CD4-positive, alpha-beta T cell (primary cell): ENCODE data around the gene GRIN1. TPM values are rescaled to one million over a fixed set of nuclear protein-coding genes. Genes with fewer than 3 reads are reported as not detected.

Experiments
- ATAC-seq: fragments of 200-7000 bp; cut with Tn5 transposase; one replicate; pipeline ENCODE4 v1.10.0; 2022; ENCODE audit warnings: mild to moderate bottlenecking; ENCODE audit not compliant: poor library complexity
- CTCF ChIA-PET: fragments of 350-600 bp; sonication (Branson Sonifier 250); formaldehyde crosslinking; loops from one replicate; lab custom pipeline; 2021; ENCODE audit warnings: antibody characterized with exemption, inconsistent platforms; lab: Charles Lee
- POLR2A ChIA-PET: fragments of 350-600 bp; sonication (Branson Sonifier 250); formaldehyde crosslinking; loops from one replicate; lab custom pipeline; 2021; ENCODE audit warnings: antibody characterized with exemption, inconsistent platforms; lab: Charles Lee
- DNase-seq, 14 experiments: peaks; one replicate each; pipeline ENCODE4 v3.0.0-alpha.2; 2013 to 2020; ENCODE audit warnings: mixed read lengths in 2 of 14
- H3K27ac ChIP-seq, 2 donors: one replicate each; pipeline versions ENCODE4 v1.5.1 to v1.7.0; 2013; ENCODE audit warnings: low read length in 2 of 2, low read depth in 1 of 2, mild to moderate bottlenecking in 1 of 2
- H3K27me3 ChIP-seq, 2 experiments: 1 replicate in 1 of 2; 2 replicates in 1 of 2; pipeline versions ENCODE4 v1.6.1 to v1.7.0; 2013; ENCODE audit warnings: low read length in 2 of 2, control low read depth in 1 of 2, mild to moderate bottlenecking in 1 of 2, moderate library complexity in 1 of 2; ENCODE audit not compliant: insufficient read depth in 2 of 2, control insufficient read depth in 1 of 2
- H3K36me3 ChIP-seq: one replicate; pipeline ENCODE4 v1.6.1; 2013; ENCODE audit warnings: low read length, control low read depth; ENCODE audit not compliant: insufficient read depth
- H3K4me1 ChIP-seq: one replicate; pipeline ENCODE4 v1.6.1; 2013; ENCODE audit warnings: low read length, control low read depth; ENCODE audit not compliant: insufficient read depth
- H3K4me3 ChIP-seq: one replicate; pipeline ENCODE4 v1.5.1; 2013; ENCODE audit warnings: mild to moderate bottlenecking, low read length, moderate library complexity
- H3K9me3 ChIP-seq, 2 experiments: 1 replicate in 1 of 2; 2 replicates in 1 of 2; pipeline versions ENCODE4 v1.6.1 to v1.7.0; 2013; ENCODE audit warnings: low read length in 2 of 2, mild to moderate bottlenecking in 2 of 2, control low read depth in 1 of 2, moderate library complexity in 1 of 2; ENCODE audit not compliant: control insufficient read depth in 1 of 2, insufficient read depth in 1 of 2
- H3K27ac Mint-ChIP-seq: one replicate; pipeline ENCODE4 v1.8.0; 2020; ENCODE audit warnings: mixed read lengths
- H3K27me3 Mint-ChIP-seq: one replicate; pipeline ENCODE4 v1.8.0; 2021; ENCODE audit warnings: mixed read lengths
- H3K36me3 Mint-ChIP-seq: one replicate; pipeline ENCODE4 v1.8.0; 2021; ENCODE audit warnings: low read depth, mixed read lengths
- H3K4me1 Mint-ChIP-seq: one replicate; pipeline ENCODE4 v1.8.0; 2021; ENCODE audit warnings: low read depth, mixed read lengths
- H3K4me3 Mint-ChIP-seq: one replicate; pipeline ENCODE4 v1.8.0; 2020; ENCODE audit warnings: mild to moderate bottlenecking, mixed read lengths
- H3K9me3 Mint-ChIP-seq: one replicate; pipeline ENCODE4 v1.8.0; 2020; ENCODE audit warnings: mixed read lengths
- intact Hi-C, 2 experiments: fragments of 100-400 bp; cut with DNase I in 1 of 2; cut with micrococcal nuclease in 1 of 2; formaldehyde crosslinking; loops; one replicate each; pipeline versions ENCODE4 v1.15.1 to v1.9.0; 2023 to 2025; cut with DNase I, micrococcal nuclease
- total RNA-seq, 174 experiments: library from RNA in 2 of 174; stranded (reverse) in 2 of 174; gene quantifications; one replicate each; pipeline ENCODE4 v1.2.3 and lab custom pipeline; 2021 to 2026
- TF ChIP-seq, protein P1 (sequence below): fragments of 200-600 bp; IDR thresholded peaks from one replicate; pipeline ENCODE4 v1.8.0; 2022; ENCODE audit warnings: antibody characterized with exemption, mild to moderate bottlenecking

Gene GRIN1
- total RNA-seq, 2 experiments from 2014 or later = not detected

DNA sequence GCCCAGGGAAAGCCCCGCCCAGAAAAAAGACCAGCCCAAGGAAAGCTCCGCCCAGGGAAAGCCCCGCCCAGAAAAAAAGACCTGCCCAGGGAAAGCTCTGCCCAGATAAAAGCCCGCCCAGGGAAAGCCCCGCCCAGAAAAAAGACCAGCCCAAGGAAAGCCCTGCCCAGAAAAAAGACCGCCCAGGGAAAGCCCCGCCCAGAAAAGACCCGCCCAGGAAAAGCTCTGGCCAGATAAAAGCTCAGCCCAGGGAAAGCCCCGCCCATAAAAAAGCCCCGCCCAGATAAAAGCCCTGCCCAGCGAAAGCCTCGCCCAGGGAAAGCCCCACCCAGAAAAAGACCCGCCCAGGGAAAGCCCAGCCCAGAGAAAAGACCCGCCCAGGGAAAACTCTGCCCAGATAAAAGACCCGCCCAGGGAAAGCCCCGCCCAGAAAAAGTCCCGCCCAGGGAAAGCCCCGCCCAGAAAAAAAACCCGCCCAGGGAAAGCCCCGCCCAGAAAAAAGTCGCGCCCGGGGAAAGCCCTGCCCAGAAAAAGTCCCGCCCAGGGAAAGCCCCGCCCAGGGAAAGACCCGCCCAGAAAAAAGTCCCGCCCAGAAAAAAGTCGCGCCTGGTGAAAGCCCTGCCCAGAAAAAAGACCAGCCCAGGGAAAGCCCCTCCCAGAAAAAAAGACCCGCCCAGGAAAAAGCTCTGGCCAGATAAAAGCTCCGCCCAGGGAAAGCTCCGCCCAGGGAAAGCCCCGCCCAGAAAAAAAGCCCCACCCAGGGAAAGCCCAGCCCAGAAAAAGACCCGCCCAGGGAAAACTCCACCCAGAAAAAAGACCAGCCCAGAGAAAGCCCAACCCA is 11.9 kb downstream of the GRIN1 start:
- no peak for ATAC-seq

DNA sequence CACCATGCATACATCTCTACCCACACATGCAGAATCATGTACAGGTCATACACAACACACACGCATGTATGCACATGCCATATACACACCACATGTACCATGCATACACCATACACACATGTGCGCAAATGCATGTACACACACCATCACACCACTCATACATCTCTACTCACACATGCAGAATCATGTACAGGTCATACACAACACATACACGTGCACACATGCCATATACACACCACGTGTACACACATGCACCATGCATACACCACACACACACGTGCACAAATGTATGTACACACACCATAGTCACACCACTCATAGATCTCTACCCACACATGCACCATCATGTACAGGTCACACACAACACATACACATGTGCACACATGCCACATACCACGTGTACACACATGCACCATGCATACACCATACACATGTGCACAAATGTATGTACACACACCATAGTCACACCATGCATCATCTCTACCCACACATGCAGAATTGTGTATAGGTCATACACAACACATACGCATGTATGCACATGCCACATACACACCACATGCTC is 14.0 kb downstream of the GRIN1 start:
- H3K27ac ChIP-seq = no peak overlapping the region
- ChIA-PET CTCF (no interaction called here), POLR2A (no interaction called here)
- no peaks in the 10 kb centered on the region for H3K9me3 Mint-ChIP-seq
- ATAC-seq = no peak
- H3K27ac Mint-ChIP-seq = no peak overlapping the region
- H3K27me3 ChIP-seq = peaks cover 12 to 27% of the 10 kb centered on the region in 2 experiments
- peaks cover 1% of the 10 kb centered on the region for H3K4me1 Mint-ChIP-seq
- H3K36me3 ChIP-seq = no peaks in the 10 kb centered on the region
- peaks cover 26% of the 10 kb centered on the region for H3K27me3 Mint-ChIP-seq
- no peak for DNase-seq
- TF ChIP-seq, protein P1, sequence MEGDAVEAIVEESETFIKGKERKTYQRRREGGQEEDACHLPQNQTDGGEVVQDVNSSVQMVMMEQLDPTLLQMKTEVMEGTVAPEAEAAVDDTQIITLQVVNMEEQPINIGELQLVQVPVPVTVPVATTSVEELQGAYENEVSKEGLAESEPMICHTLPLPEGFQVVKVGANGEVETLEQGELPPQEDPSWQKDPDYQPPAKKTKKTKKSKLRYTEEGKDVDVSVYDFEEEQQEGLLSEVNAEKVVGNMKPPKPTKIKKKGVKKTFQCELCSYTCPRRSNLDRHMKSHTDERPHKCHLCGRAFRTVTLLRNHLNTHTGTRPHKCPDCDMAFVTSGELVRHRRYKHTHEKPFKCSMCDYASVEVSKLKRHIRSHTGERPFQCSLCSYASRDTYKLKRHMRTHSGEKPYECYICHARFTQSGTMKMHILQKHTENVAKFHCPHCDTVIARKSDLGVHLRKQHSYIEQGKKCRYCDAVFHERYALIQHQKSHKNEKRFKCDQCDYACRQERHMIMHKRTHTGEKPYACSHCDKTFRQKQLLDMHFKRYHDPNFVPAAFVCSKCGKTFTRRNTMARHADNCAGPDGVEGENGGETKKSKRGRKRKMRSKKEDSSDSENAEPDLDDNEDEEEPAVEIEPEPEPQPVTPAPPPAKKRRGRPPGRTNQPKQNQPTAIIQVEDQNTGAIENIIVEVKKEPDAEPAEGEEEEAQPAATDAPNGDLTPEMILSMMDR = no peak
- no peak overlapping the region for H3K4me3 ChIP-seq
- intact Hi-C loops = no loop called here
- peaks cover 25% of the 10 kb centered on the region for H3K4me1 ChIP-seq
- no peak overlapping the region for H3K4me3 Mint-ChIP-seq
- peaks cover 0 to 28% of the 10 kb centered on the region in 2 experiments for H3K9me3 ChIP-seq
- H3K36me3 Mint-ChIP-seq = no peaks in the 10 kb centered on the region

More for the DNA sequence above, 11.9 kb downstream of the GRIN1 start:
- Mint-ChIP-seq H3K9me3 (no peaks in the 10 kb centered on the region), H3K36me3 (no peaks in the 10 kb centered on the region), H3K27ac (no peak overlapping the region), H3K4me1 (no peaks in the 10 kb centered on the region), H3K27me3 (peaks cover 15% of the 10 kb centered on the region), H3K4me3 (no peak overlapping the region)
- peak in 2 of 14 experiments; percentile 70 to 75 for DNase-seq
- ChIA-PET CTCF (interaction anchor here (0.7 kb wide), 1 partner anchor 50 kb away, joined by 4 read pairs; the partner anchor contains the start of gene TPRN), POLR2A (interaction anchor here (0.9 kb wide), 1 partner anchor 21 kb away, joined by 3 read pairs; no protein-coding TSS in a partner anchor)
- Histone ChIP-seq H3K9me3 (peaks cover 0 to 11% of the 10 kb centered on the region in 2 experiments), H3K36me3 (no peaks in the 10 kb centered on the region), H3K4me3 (no peak overlapping the region), H3K4me1 (peaks cover 5% of the 10 kb centered on the region), H3K27me3 (peaks cover 9 to 10% of the 10 kb centered on the region in 2 experiments), H3K27ac (no peak overlapping the region)
- TF ChIP-seq, protein P1 = no peak
- intact Hi-C loops = no loop called here

DNA sequence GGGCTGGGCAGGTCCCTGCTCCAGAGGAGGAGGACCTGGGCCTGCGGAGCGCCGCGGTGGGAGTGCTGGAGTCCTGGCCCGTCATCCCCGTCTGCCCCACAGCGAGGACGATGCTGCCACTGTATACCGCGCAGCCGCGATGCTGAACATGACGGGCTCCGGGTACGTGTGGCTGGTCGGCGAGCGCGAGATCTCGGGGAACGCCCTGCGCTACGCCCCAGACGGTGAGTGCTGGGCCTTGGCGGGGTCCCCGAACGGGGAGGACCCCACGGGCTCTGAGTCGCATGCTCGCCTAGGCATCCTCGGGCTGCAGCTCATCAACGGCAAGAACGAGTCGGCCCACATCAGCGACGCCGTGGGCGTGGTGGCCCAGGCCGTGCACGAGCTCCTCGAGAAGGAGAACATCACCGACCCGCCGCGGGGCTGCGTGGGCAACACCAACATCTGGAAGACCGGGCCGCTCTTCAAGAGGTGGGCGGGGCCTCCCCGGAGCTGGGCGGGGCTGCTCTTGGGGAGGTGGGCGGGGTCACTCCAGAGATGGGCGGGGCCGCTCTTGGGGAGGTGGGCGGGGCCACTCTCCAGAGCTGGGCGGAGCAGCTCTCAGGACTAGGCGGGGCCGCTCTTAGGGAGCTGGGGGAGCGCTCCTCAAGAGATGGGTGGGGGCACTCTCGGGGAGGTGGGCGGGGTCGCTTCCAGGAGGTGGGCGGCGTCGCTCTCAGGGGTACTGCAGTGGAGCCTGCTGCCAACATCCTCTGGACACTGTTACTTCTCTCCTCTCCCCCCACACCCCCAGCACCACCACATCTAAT is 17.8 kb downstream of the GRIN1 start:
- Mint-ChIP-seq H3K27ac (no peak overlapping the region), H3K9me3 (no peaks in the 10 kb centered on the region), H3K27me3 (peaks cover 51% of the 10 kb centered on the region), H3K36me3 (no peaks in the 10 kb centered on the region), H3K4me1 (peaks cover 12% of the 10 kb centered on the region), H3K4me3 (peak overlapping the region; percentile 45)
- Histone ChIP-seq H3K27me3 (peaks cover 41 to 46% of the 10 kb centered on the region in 2 experiments), H3K9me3 (peaks cover 0 to 35% of the 10 kb centered on the region in 2 experiments), H3K4me3 (peak overlapping the region; percentile 44), H3K27ac (no peak overlapping the region), H3K36me3 (no peaks in the 10 kb centered on the region), H3K4me1 (peaks cover 28% of the 10 kb centered on the region)
- TF ChIP-seq, protein P1 = no peak
- intact Hi-C loops = no loop called here
- CTCF ChIA-PET = interaction anchor here (0.6 to 1.3 kb wide), 3 partner anchors 71 to 182 kb away, joined by 3 to 4 read pairs (median 3); partner anchors contain the start of gene RNF224
- POLR2A ChIA-PET = interaction anchor here (0.8 to 1.6 kb wide), 3 partner anchors 24 to 84 kb away, joined by 3 to 9 read pairs (median 4); partner anchors contain the start of gene TUBB4B
- DNase-seq = peak in 13 of 14 experiments; percentile 26 to 77 (median 46)
- peak; percentile 82 for ATAC-seq
